GM19328 (cell line): ENCODE measurements around the gene BCL2L1.
"Not testable (repeated sequence)": the region's sequence is repeated elsewhere in the genome, so short reads cannot be mapped to it uniquely, and the experiment has no call there.

Source experiments
- ATAC-seq: cut with Tn5 transposase; IDR thresholded peaks from one replicate; pipeline ENCODE4 v1.9.1; 2021; ENCODE audit warnings: mild to moderate bottlenecking, moderate library complexity; ENCODE audit not compliant: unreplicated experiment

Gene BCL2L1

GRCh38 chr20:31677553-31678260, 45.0 kb downstream of the BCL2L1 start:
- ATAC-seq, result no peak

- no peak for ATAC-seq
These were observed 46.1 kb downstream of the BCL2L1 start for GRCh38 chr20:31676609-31676989.

- no peak for ATAC-seq
These were observed 46.6 kb downstream of the BCL2L1 start for GRCh38 chr20:31675828-31676608.

- ATAC-seq, result peak; percentile 50
These were observed 47.5 kb downstream of the BCL2L1 start for GRCh38 chr20:31674895-31675827.

GRCh38 chr20:31673943-31674463, 48.7 kb downstream of the BCL2L1 start:
- ATAC-seq, result no peak

- ATAC-seq, result no peak
These were observed 49.2 kb downstream of the BCL2L1 start for GRCh38 chr20:31673435-31673834.

GRCh38 chr20:31671324-31671723, 51.3 kb downstream of the BCL2L1 start:
- no peak for ATAC-seq

- ATAC-seq, result no peak
These were observed 52.1 kb downstream of the BCL2L1 start for GRCh38 chr20:31670371-31671228.

GRCh38 chr20:31669876-31670275, 52.8 kb downstream of the BCL2L1 start:
- no peak for ATAC-seq

- ATAC-seq, result not testable (repeated sequence)
These were observed 53.7 kb downstream of the BCL2L1 start for GRCh38 chr20:31668944-31669343.

- no peak for ATAC-seq
These were observed 55.1 kb downstream of the BCL2L1 start for GRCh38 chr20:31667315-31668285.

- ATAC-seq, result no peak
These were observed 56.2 kb downstream of the BCL2L1 start for GRCh38 chr20:31666258-31667042.

- ATAC-seq, result no peak
These were observed 56.9 kb downstream of the BCL2L1 start for GRCh38 chr20:31665753-31666152.

- ATAC-seq, result no peak
These were observed 57.8 kb downstream of the BCL2L1 start for GRCh38 chr20:31664696-31665354.

- no peak for ATAC-seq
These were observed 58.6 kb downstream of the BCL2L1 start for GRCh38 chr20:31663838-31664695.

- ATAC-seq, result no peak
These were observed 59.2 kb downstream of the BCL2L1 start for GRCh38 chr20:31663524-31663837.

- ATAC-seq, result no peak
These were observed 60.3 kb downstream of the BCL2L1 start for GRCh38 chr20:31662372-31662854.
